H9 (cell line): ENCODE measurements around the gene MDFIC2. TPM values are rescaled to one million over a fixed set of nuclear protein-coding genes. Genes with fewer than 3 reads are reported as not detected.

Source experiments
- DNase-seq: peaks from one replicate; pipeline ENCODE4 v3.0.0-alpha.2; 2017
- H2AFZ ChIP-seq: one replicate; pipeline ENCODE4 v1.6.1; 2013; ENCODE audit warnings: mild to moderate bottlenecking, low read length, control low read depth, moderate library complexity
- H2AK5ac ChIP-seq: 2 replicates; pipeline ENCODE4 v1.6.1; 2013; ENCODE audit warnings: low read length, control low read depth, mixed read lengths; ENCODE audit not compliant: insufficient read length
- H2BK120ac ChIP-seq: one replicate; pipeline ENCODE4 v1.6.1; 2013; ENCODE audit warnings: low read depth, mild to moderate bottlenecking, low read length, control low read depth, inconsistent platforms; ENCODE audit not compliant: poor library complexity, severe bottlenecking
- H2BK12ac ChIP-seq: 2 replicates; pipeline ENCODE4 v1.6.1; 2013; ENCODE audit warnings: low read length, control low read depth, mixed read lengths, low read depth; ENCODE audit not compliant: insufficient read length
- H2BK15ac ChIP-seq: 2 replicates; pipeline ENCODE4 v1.6.1; 2013; ENCODE audit warnings: low read depth, low read length, control low read depth
- H2BK20ac ChIP-seq: one replicate; pipeline ENCODE4 v1.6.1; 2013; ENCODE audit warnings: low read depth, mild to moderate bottlenecking, low read length, control low read depth, inconsistent platforms; ENCODE audit not compliant: poor library complexity, severe bottlenecking
- H2BK5ac ChIP-seq: 2 replicates; pipeline ENCODE4 v1.6.1; 2013; ENCODE audit warnings: low read length, control low read depth, mixed read lengths; ENCODE audit not compliant: insufficient read length
- H3K14ac ChIP-seq: 2 replicates; pipeline ENCODE4 v1.6.1; 2013; ENCODE audit warnings: low read length, control low read depth; ENCODE audit not compliant: insufficient read depth
- H3K18ac ChIP-seq: 2 replicates; pipeline ENCODE4 v1.6.1; 2013; ENCODE audit warnings: low read depth, mild to moderate bottlenecking, mixed read lengths, low read length, control low read depth; ENCODE audit not compliant: insufficient read length
- H3K23ac ChIP-seq: 2 replicates; pipeline ENCODE4 v1.6.1; 2013; ENCODE audit warnings: low read length, control low read depth, mixed read lengths, low read depth; ENCODE audit not compliant: insufficient read length
- H3K23me2 ChIP-seq: 2 replicates; pipeline ENCODE4 v1.6.1; 2013; ENCODE audit warnings: low read depth, mild to moderate bottlenecking, mixed read lengths, low read length, control low read depth; ENCODE audit not compliant: insufficient read length, poor library complexity, severe bottlenecking
- H3K27ac ChIP-seq: 2 replicates; pipeline ENCODE4 v1.5.1; 2013; ENCODE audit warnings: low read length, control low read depth, mixed read lengths, low read depth; ENCODE audit not compliant: insufficient read length
- H3K27me3 ChIP-seq: 2 replicates; pipeline ENCODE4 v1.6.1; 2013; ENCODE audit warnings: low read length, control low read depth, inconsistent platforms; ENCODE audit not compliant: insufficient read depth
- H3K4ac ChIP-seq: 2 replicates; pipeline ENCODE4 v1.6.1; 2013; ENCODE audit warnings: low read depth, mild to moderate bottlenecking, control low read depth, inconsistent platforms, low read length, moderate library complexity
- H3K4me1 ChIP-seq: 2 replicates; pipeline ENCODE4 v1.6.1; 2013; ENCODE audit warnings: low read length, control low read depth, inconsistent platforms; ENCODE audit not compliant: insufficient read depth
- H3K4me2 ChIP-seq: 2 replicates; pipeline ENCODE4 v1.6.1; 2013; ENCODE audit warnings: low read length, control low read depth, mixed read lengths; ENCODE audit not compliant: insufficient read length, insufficient read depth
- H3K56ac ChIP-seq: 2 replicates; pipeline ENCODE4 v1.6.1; 2013; ENCODE audit warnings: low read depth, mild to moderate bottlenecking, mixed read lengths, low read length, control low read depth; ENCODE audit not compliant: insufficient read length
- H3K79me1 ChIP-seq: 2 replicates; pipeline ENCODE4 v1.6.1; 2013; ENCODE audit warnings: low read depth, mild to moderate bottlenecking, moderate library complexity, low read length, control low read depth, inconsistent platforms; ENCODE audit not compliant: insufficient read depth, poor library complexity, severe bottlenecking
- H3K79me2 ChIP-seq: 2 replicates; pipeline ENCODE4 v1.6.1; 2013; ENCODE audit warnings: low read length, control low read depth, inconsistent platforms; ENCODE audit not compliant: insufficient read depth
- H3K9ac ChIP-seq: 2 replicates; pipeline ENCODE4 v1.6.1; 2013; ENCODE audit warnings: low read length, control low read depth, mixed read lengths; ENCODE audit not compliant: insufficient read length; ENCODE audit errors: extremely low read depth
- H3K9me3 ChIP-seq: one replicate; pipeline ENCODE4 v1.6.1; 2013; ENCODE audit warnings: low read depth, low read length, inconsistent platforms; ENCODE audit not compliant: control insufficient read depth
- H3T11ph ChIP-seq: one replicate; pipeline ENCODE4 v1.6.1; 2013; ENCODE audit warnings: mild to moderate bottlenecking, low read length, control low read depth, inconsistent platforms
- H4K20me1 ChIP-seq: one replicate; pipeline ENCODE4 v1.6.1; 2013; ENCODE audit not compliant: control insufficient read depth, insufficient read length, insufficient read depth
- H4K5ac ChIP-seq: 2 replicates; pipeline ENCODE4 v1.6.1; 2013; ENCODE audit warnings: low read depth, mild to moderate bottlenecking, mixed read lengths, low read length, control low read depth; ENCODE audit not compliant: insufficient read length
- H4K8ac ChIP-seq: replicated peaks from 2 replicates; pipeline ENCODE4 v1.6.1; 2013; ENCODE audit warnings: low read length, control low read depth, mixed read lengths, low read depth; ENCODE audit not compliant: insufficient read length
- H4K91ac ChIP-seq: 2 replicates; pipeline ENCODE4 v1.6.1; 2013; ENCODE audit warnings: low read depth, mild to moderate bottlenecking, moderate library complexity, mixed read lengths, low read length, control low read depth; ENCODE audit not compliant: insufficient read length
- H3K27ac Mint-ChIP-seq, 3 experiments: 2 replicates in 2 of 3; 3 replicates in 1 of 3; pipeline ENCODE4 v1.8.0; 2020 to 2021; ENCODE audit warnings: mixed read lengths in 3 of 3, mild to moderate bottlenecking in 1 of 3, moderate library complexity in 1 of 3
- H3K27me3 Mint-ChIP-seq: 2 replicates; pipeline ENCODE4 v1.8.0; 2021; ENCODE audit warnings: low read depth, mild to moderate bottlenecking, moderate library complexity, mixed read lengths
- H3K36me3 Mint-ChIP-seq, 3 experiments: 2 replicates in 2 of 3; 3 replicates in 1 of 3; pipeline ENCODE4 v1.8.0; 2020 to 2021; ENCODE audit warnings: low read depth in 3 of 3, mixed read lengths in 3 of 3; ENCODE audit not compliant: insufficient read depth in 1 of 3
- H3K4me1 Mint-ChIP-seq, 2 experiments: 2 replicates each; pipeline ENCODE4 v1.8.0; 2020; ENCODE audit warnings: mixed read lengths in 2 of 2
- H3K4me3 Mint-ChIP-seq, 2 experiments: 2 replicates in 1 of 2; 3 replicates in 1 of 2; pipeline ENCODE4 v1.8.0; 2020 to 2021; ENCODE audit warnings: mild to moderate bottlenecking in 2 of 2, mixed read lengths in 2 of 2, moderate library complexity in 1 of 2
- H3K9me3 Mint-ChIP-seq, 2 experiments: 2 replicates in 1 of 2; 3 replicates in 1 of 2; pipeline ENCODE4 v1.8.0; 2020; ENCODE audit warnings: mild to moderate bottlenecking in 2 of 2, mixed read lengths in 2 of 2, moderate library complexity in 1 of 2
- CTCF ChIP-seq: fragments of 200-600 bp; sonication (generic); conservative IDR thresholded peaks from 3 replicates; pipeline ENCODE4 v1.8.0; 2021; ENCODE audit warnings: antibody characterized with exemption, mild to moderate bottlenecking
- total RNA-seq: library from RNA; stranded (reverse); gene quantifications from 2 replicates; pipeline ENCODE4 v1.2.1, GENCODE V29; 2021

MDFIC2 gene
- total RNA-seq, 1 experiment from 2014 or later = not detected

- no peak for TF ChIP-seq CTCF
- H3K4me2 ChIP-seq = no peak overlapping the region
- no peaks in the 10 kb centered on the region for H3K23me2 ChIP-seq
- H3K18ac ChIP-seq = no peak overlapping the region
- H3K9me3 Mint-ChIP-seq = peaks cover 6 to 12% of the 10 kb centered on the region in 2 experiments
- H3K14ac ChIP-seq = no peak overlapping the region
- H3K9ac ChIP-seq = no peak overlapping the region
- H2BK12ac ChIP-seq = no peak overlapping the region
- H3K4me3 Mint-ChIP-seq = no peak overlapping the region
- DNase-seq = no peak
- no peak overlapping the region for H2BK20ac ChIP-seq
- H3K27ac ChIP-seq = no peak overlapping the region
- H3K79me2 ChIP-seq = no peaks in the 10 kb centered on the region
- H3K27ac Mint-ChIP-seq = no peak overlapping the region
- no peaks in the 10 kb centered on the region for H3K27me3 Mint-ChIP-seq
- H3K23ac ChIP-seq = no peak overlapping the region
- no peak overlapping the region for H2BK15ac ChIP-seq
- no peak overlapping the region for H3T11ph ChIP-seq
- H4K91ac ChIP-seq = no peak overlapping the region
- peaks cover 8 to 11% (median 9%) of the 10 kb centered on the region in 3 experiments for H3K36me3 Mint-ChIP-seq
- H3K27me3 ChIP-seq = no peaks in the 10 kb centered on the region
- H4K5ac ChIP-seq = no peak overlapping the region
- no peak overlapping the region for H2BK5ac ChIP-seq
- no peak overlapping the region for H3K4ac ChIP-seq
- H3K9me3 ChIP-seq = no peaks in the 10 kb centered on the region
- no peaks in the 10 kb centered on the region for H4K20me1 ChIP-seq
- no peak overlapping the region for H3K56ac ChIP-seq
- H4K8ac ChIP-seq = no peak overlapping the region
- H3K79me1 ChIP-seq = no peaks in the 10 kb centered on the region
- no peaks in the 10 kb centered on the region for H3K4me1 Mint-ChIP-seq
- H2AK5ac ChIP-seq = no peak overlapping the region
- no peak overlapping the region for H2AFZ ChIP-seq
- no peaks in the 10 kb centered on the region for H3K4me1 ChIP-seq
- no peak overlapping the region for H2BK120ac ChIP-seq
These were observed 39.8 kb upstream of the MDFIC2 start for GRCh38 chr3:70352215-70352614.
